Fibroblast of villous mesenchyme (primary cell): Measurements from ENCODE around the gene LPAR2. TPM values are rescaled to one million over a fixed set of nuclear protein-coding genes. Genes with fewer than 3 reads are reported as not detected.

Source experiments
- DNase-seq: peaks from one replicate; pipeline ENCODE4 v3.0.0-alpha.2; 2010; ENCODE audit warnings: low read depth
- H3K4me3 ChIP-seq: 2 replicates; pipeline ENCODE4 v1.5.1; 2011; ENCODE audit warnings: low read depth, mild to moderate bottlenecking, low read length
- CTCF ChIP-seq: IDR thresholded peaks from 2 replicates; pipeline ENCODE4 v1.5.1; 2012; ENCODE audit warnings: low read depth, mild to moderate bottlenecking, low read length; ENCODE audit not compliant: insufficient read depth
- total RNA-seq: library from RNA; depleted of rRNA; stranded (reverse); fragments of >200 nt; gene quantifications from 2 replicates; pipeline ENCODE4 v1.2.3, GENCODE V29; 2012

The LPAR2 gene
- total RNA-seq, 1 donor: 0.86 TPM

GRCh38 chr19:19645233-19645870 lies 17.3 kb upstream of the LPAR2 start:
- H3K4me3 ChIP-seq: no peak overlapping the region
- no peak for TF ChIP-seq CTCF
- DNase-seq: no peak

GRCh38 chr19:19644054-19644388 lies 16.0 kb upstream of the LPAR2 start:
- DNase-seq: no peak
- peak overlapping the region; percentile 82 for H3K4me3 ChIP-seq
- no peak for TF ChIP-seq CTCF

GRCh38 chr19:19643158-19644053 lies 15.4 kb upstream of the LPAR2 start, which contains the start of gene GMIP:
Gene GMIP (minus strand): TSS chr19:19643657. CDS start chr19:19643529, 128 bp downstream.
- peak; percentile 39 for DNase-seq
- peak; percentile 82 for TF ChIP-seq CTCF
- peak within 1 kb of the TSS; percentile 82 for H3K4me3 ChIP-seq

- DNase-seq: peak; percentile 13
- no peak for TF ChIP-seq CTCF
- H3K4me3 ChIP-seq: peak overlapping the region; percentile 82
Observed at GRCh38 chr19:19642506-19643157, 14.6 kb upstream of the LPAR2 start.

GRCh38 chr19:19637523-19638251 lies 9.7 kb upstream of the LPAR2 start:
- H3K4me3 ChIP-seq: no peak overlapping the region
- no peak for TF ChIP-seq CTCF
- no peak for DNase-seq

GRCh38 chr19:19637186-19637522 lies 9.1 kb upstream of the LPAR2 start:
- DNase-seq: no peak
- H3K4me3 ChIP-seq: no peak overlapping the region
- no peak for TF ChIP-seq CTCF
